Measurements from ENCODE around the gene TLX3. TPM values are rescaled to one million over a fixed set of nuclear protein-coding genes. Genes with fewer than 3 reads are reported as not detected.
"Not testable (repeated sequence)": the region's sequence is repeated elsewhere in the genome, so short reads cannot be mapped to it uniquely, and the experiment has no call there.

Gene TLX3
- total RNA-seq, 1 experiment from 2014 or later: not detected

GRCh38 chr5:171357843-171358242 is 48.8 kb downstream of the TLX3 start:
- DNase-seq (ENCODE audit: low read depth, low spot score) (no peak), ATAC-seq (no peak)
- Histone ChIP-seq H3K27ac (ENCODE audit: low read length) (no peak overlapping the region), H3K4me3 (ENCODE audit: low read depth in 2 of 2, low read length in 2 of 2) (no peak overlapping the region), H3K4me1 (ENCODE audit: control insufficient read depth, insufficient read depth, low read length) (no peaks in the 10 kb centered on the region), H3K27me3 (ENCODE audit: control insufficient read depth, insufficient read depth, low read length) (no peaks in the 10 kb centered on the region), H3K9me3 (ENCODE audit: control insufficient read depth, insufficient read depth, low read depth, low read length) (no peaks in the 10 kb centered on the region), H3K36me3 (ENCODE audit: control insufficient read depth, insufficient read depth, low read length) (no peaks in the 10 kb centered on the region)
- POLR2A ChIA-PET: no interaction called here
- no peak for TF ChIP-seq REST (IDR thresholded peaks at IDR 0.05; ENCODE audit: insufficient read depth in 1 of 2, low read depth in 2 of 2, low read length in 1 of 2)
- no peak for TF ChIP-seq POLR2AphosphoS5 (IDR thresholded peaks at IDR 0.05; ENCODE audit: low read depth, low read length)
- TF ChIP-seq TCF7L2 (IDR thresholded peaks at IDR 0.05; ENCODE audit: low read depth, low read length): no peak
- TF ChIP-seq SIN3A (IDR thresholded peaks at IDR 0.05; ENCODE audit: borderline replicate concordance, insufficient read depth, low read depth, low read length): no peak
- TF ChIP-seq CTCF (IDR thresholded peaks at IDR 0.05): no peak
- intact Hi-C loops (cut with micrococcal nuclease; ENCODE audit: unreplicated experiment) (no loop called here), in situ Hi-C loops (cut with HindIII; ENCODE audit: low pct_unique_long_range_greater_than_20kb, low sequenced_read_pairs) (no loop called here)
- BruUV-seq (replicated peaks): no TSS peak
- CTCF ChIA-PET: no interaction called here

DNA sequence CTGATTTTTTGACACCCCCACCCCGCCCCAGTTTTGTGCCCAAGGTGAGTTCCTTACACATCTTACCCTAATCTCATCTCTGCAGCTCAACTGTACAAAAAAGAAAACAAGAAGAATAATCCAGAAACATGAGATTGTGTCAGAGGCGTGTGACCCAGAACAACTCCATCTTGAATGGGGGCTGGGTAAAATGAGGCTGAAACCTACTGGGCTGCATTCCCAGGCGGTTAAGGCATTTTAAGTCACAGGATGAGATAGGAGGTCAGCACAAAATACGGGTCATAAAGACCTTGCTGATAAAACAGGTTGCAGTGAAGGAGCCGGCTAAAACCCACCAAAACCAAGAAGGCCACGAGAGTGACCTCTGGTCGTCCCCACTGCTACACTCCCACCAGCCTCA is 52.1 kb downstream of the TLX3 start:
- intact Hi-C loops (cut with micrococcal nuclease; ENCODE audit: unreplicated experiment); in situ Hi-C loops (cut with HindIII; ENCODE audit: low pct_unique_long_range_greater_than_20kb, low sequenced_read_pairs): not testable (repeated sequence)

More for the DNA sequence above, 52.1 kb downstream of the TLX3 start:
- BruUV-seq (replicated peaks); POLR2A ChIA-PET; H3K36me3 ChIP-seq (ENCODE audit: control insufficient read depth, insufficient read depth, low read length); H3K4me3 ChIP-seq (ENCODE audit: low read depth in 2 of 2, low read length in 2 of 2); H3K27me3 ChIP-seq (ENCODE audit: control insufficient read depth, insufficient read depth, low read length); DNase-seq (ENCODE audit: low read depth, low spot score); ATAC-seq; CTCF ChIA-PET; H3K27ac ChIP-seq (ENCODE audit: low read length); H3K9me3 ChIP-seq (ENCODE audit: control insufficient read depth, insufficient read depth, low read depth, low read length); H3K4me1 ChIP-seq (ENCODE audit: control insufficient read depth, insufficient read depth, low read length): not testable (repeated sequence)

Other genes with a start within 250 kb of the TLX3 start
- gene NPM1, start 78.6 kb downstream of the TLX3 start, total RNA-seq (2021; ENCODE audit: unreplicated experiment): 1,864 TPM
- gene FGF18, start 110.4 kb downstream of the TLX3 start, total RNA-seq (2021; ENCODE audit: unreplicated experiment): 1.7 TPM